Astrocyte (in vitro differentiated cells and primary cell): ENCODE data around the gene MAPK12.

Experiments used
- CTCF ChIP-seq: IDR thresholded peaks from 2 replicates; pipeline ENCODE4 v1.5.1; 2011; ENCODE audit warnings: low read depth, mild to moderate bottlenecking, inconsistent platforms, low read length, moderate library complexity; ENCODE audit not compliant: insufficient read depth
- EZH2 ChIP-seq: IDR thresholded peaks from 2 replicates; pipeline ENCODE4 v1.6.1; 2012; ENCODE audit warnings: mild to moderate bottlenecking, low read length, inconsistent platforms; ENCODE audit not compliant: insufficient read depth

GRCh38 chr22:50267591-50268390 is 6.3 kb upstream of the MAPK12 start:
- no peak for TF ChIP-seq CTCF
- no peak for TF ChIP-seq EZH2
